ENCODE data around the gene MDP1. TPM values are rescaled to one million over a fixed set of nuclear protein-coding genes. Genes with fewer than 3 reads are reported as not detected.
"Not testable (repeated sequence)": the region's sequence is repeated elsewhere in the genome, so short reads cannot be mapped to it uniquely, and the experiment has no call there.

Gene MDP1
- polyA plus RNA-seq, 1 donor (not counting 4 experiments of a cell fraction or from before 2014, with no cell fraction given), result 7.3 TPM

- dilution Hi-C loops (cut with MboI; ENCODE audit: extremely low pct_ligation_motif_present, low sequenced_read_pairs), result no loop called here
- Histone ChIP-seq H3K79me2 (ENCODE audit: control insufficient read depth, insufficient read depth, low read length) (peaks cover 3% of the 10 kb centered on the region), H3K9me1 (ENCODE audit: control insufficient read depth, extremely low read depth, insufficient read depth, low read length) (no peaks in the 10 kb centered on the region), H3K4me3 (ENCODE audit: control insufficient read depth in 2 of 3, extremely low read depth in 1 of 3, insufficient read depth in 2 of 3, low read depth in 1 of 3, low read length in 3 of 3) (no peak overlapping the region), H3K9me3 (ENCODE audit: control insufficient read depth, low read depth, low read length) (no peaks in the 10 kb centered on the region), H2AFZ (ENCODE audit: control insufficient read depth, low read length) (no peak overlapping the region), H3K9ac (ENCODE audit: control insufficient read depth, extremely low read depth, insufficient read depth, low read length) (no peak overlapping the region), H3K27ac (ENCODE audit: control insufficient read depth, insufficient read depth, low read length) (no peak overlapping the region), H3K4me2 (ENCODE audit: control insufficient read depth, extremely low read depth, insufficient read depth, low read depth, low read length) (no peak overlapping the region), H4K20me1 (ENCODE audit: control insufficient read depth, extremely low read depth, insufficient read depth, low read length) (no peaks in the 10 kb centered on the region), H3K27me3 (ENCODE audit: control insufficient read depth, extremely low read depth, insufficient read depth, low read length) (no peaks in the 10 kb centered on the region), H3K36me3 (ENCODE audit: control insufficient read depth in 2 of 2, extremely low read depth in 1 of 2, insufficient read depth in 2 of 2, low read length in 2 of 2) (peaks cover 25 to 31% of the 10 kb centered on the region in 2 experiments), H3K4me1 (ENCODE audit: control insufficient read depth, extremely low read depth, insufficient read depth, low read length) (no peaks in the 10 kb centered on the region)
- TF ChIP-seq EZH2 (IDR thresholded peaks at IDR 0.05; ENCODE audit: low read length) (no peak), CTCF (optimal IDR thresholded peaks at IDR 0.05 in 1 of 3, IDR thresholded peaks at IDR 0.05 in 1 of 3, conservative IDR thresholded peaks at IDR 0.05 in 1 of 3; ENCODE audit: extremely low read depth in 1 of 3, insufficient read depth in 2 of 3, low read length in 3 of 3) (no peak)
- DNase-seq (ENCODE audit: low read depth, low spot score) (no peak), FAIRE-seq (no peak)
Measured at GRCh38 chr14:24206260-24207103, 9.4 kb downstream of the MDP1 start.

- no peaks in the 10 kb centered on the region for H3K79me2 ChIP-seq (ENCODE audit: control insufficient read depth, insufficient read depth, low read length)
- no peak overlapping the region for H3K4me3 ChIP-seq (ENCODE audit: control insufficient read depth in 2 of 3, extremely low read depth in 1 of 3, insufficient read depth in 2 of 3, low read depth in 1 of 3, low read length in 3 of 3)
- TF ChIP-seq CTCF (optimal IDR thresholded peaks at IDR 0.05 in 1 of 3, IDR thresholded peaks at IDR 0.05 in 1 of 3, conservative IDR thresholded peaks at IDR 0.05 in 1 of 3; ENCODE audit: extremely low read depth in 1 of 3, insufficient read depth in 2 of 3, low read length in 3 of 3) (no peak), EZH2 (IDR thresholded peaks at IDR 0.05; ENCODE audit: low read length) (no peak)
- peaks cover 19 to 25% of the 10 kb centered on the region in 2 experiments for H3K36me3 ChIP-seq (ENCODE audit: control insufficient read depth in 2 of 2, extremely low read depth in 1 of 2, insufficient read depth in 2 of 2, low read length in 2 of 2)
- H2AFZ ChIP-seq (ENCODE audit: control insufficient read depth, low read length), result no peak overlapping the region
- no peaks in the 10 kb centered on the region for H3K27me3 ChIP-seq (ENCODE audit: control insufficient read depth, extremely low read depth, insufficient read depth, low read length)
- H3K4me1 ChIP-seq (ENCODE audit: control insufficient read depth, extremely low read depth, insufficient read depth, low read length), result no peaks in the 10 kb centered on the region
- H3K4me2 ChIP-seq (ENCODE audit: control insufficient read depth, extremely low read depth, insufficient read depth, low read depth, low read length), result no peak overlapping the region
- H4K20me1 ChIP-seq (ENCODE audit: control insufficient read depth, extremely low read depth, insufficient read depth, low read length), result no peaks in the 10 kb centered on the region
- no peaks in the 10 kb centered on the region for H3K9me1 ChIP-seq (ENCODE audit: control insufficient read depth, extremely low read depth, insufficient read depth, low read length)
- no peak overlapping the region for H3K27ac ChIP-seq (ENCODE audit: control insufficient read depth, insufficient read depth, low read length)
- FAIRE-seq (no peak), DNase-seq (ENCODE audit: low read depth, low spot score) (no peak)
- no peak overlapping the region for H3K9ac ChIP-seq (ENCODE audit: control insufficient read depth, extremely low read depth, insufficient read depth, low read length)
- dilution Hi-C loops (cut with MboI; ENCODE audit: extremely low pct_ligation_motif_present, low sequenced_read_pairs), result no loop called here
- no peaks in the 10 kb centered on the region for H3K9me3 ChIP-seq (ENCODE audit: control insufficient read depth, low read depth, low read length)
Measured at GRCh38 chr14:24204163-24205146, 11.4 kb downstream of the MDP1 start.

GRCh38 chr14:24203249-24203886 is 12.5 kb downstream of the MDP1 start:
- H3K4me3 ChIP-seq (ENCODE audit: control insufficient read depth in 2 of 3, extremely low read depth in 1 of 3, insufficient read depth in 2 of 3, low read depth in 1 of 3, low read length in 3 of 3); H3K9ac ChIP-seq (ENCODE audit: control insufficient read depth, extremely low read depth, insufficient read depth, low read length); H3K27me3 ChIP-seq (ENCODE audit: control insufficient read depth, extremely low read depth, insufficient read depth, low read length); H4K20me1 ChIP-seq (ENCODE audit: control insufficient read depth, extremely low read depth, insufficient read depth, low read length); DNase-seq (ENCODE audit: low read depth, low spot score); H3K27ac ChIP-seq (ENCODE audit: control insufficient read depth, insufficient read depth, low read length); H3K79me2 ChIP-seq (ENCODE audit: control insufficient read depth, insufficient read depth, low read length); H3K9me1 ChIP-seq (ENCODE audit: control insufficient read depth, extremely low read depth, insufficient read depth, low read length); FAIRE-seq; H3K9me3 ChIP-seq (ENCODE audit: control insufficient read depth, low read depth, low read length); H2AFZ ChIP-seq (ENCODE audit: control insufficient read depth, low read length); H3K4me2 ChIP-seq (ENCODE audit: control insufficient read depth, extremely low read depth, insufficient read depth, low read depth, low read length); dilution Hi-C loops (cut with MboI; ENCODE audit: extremely low pct_ligation_motif_present, low sequenced_read_pairs); H3K4me1 ChIP-seq (ENCODE audit: control insufficient read depth, extremely low read depth, insufficient read depth, low read length): not testable (repeated sequence)
- peaks cover 19 to 25% of the 10 kb centered on the region in 2 experiments for H3K36me3 ChIP-seq (ENCODE audit: control insufficient read depth in 2 of 2, extremely low read depth in 1 of 2, insufficient read depth in 2 of 2, low read length in 2 of 2)
